ENCODE measurements around the gene PREX1. TPM values are rescaled to one million over a fixed set of nuclear protein-coding genes. Genes with fewer than 3 reads are reported as not detected.

PREX1 gene
- total RNA-seq, 2 donors from 2014 or later: 7.4 to 37.9 TPM

GRCh38 chr20:48819821-48820648 is 7.8 kb downstream of the PREX1 start:
- intact Hi-C loops (cut with DNase I): no loop called here
- H3K36me3 ChIP-seq: no peaks in the 10 kb centered on the region
- no peaks in the 10 kb centered on the region for H3K4me1 ChIP-seq (replicated peaks)
- no peaks in the 10 kb centered on the region for H3K27me3 ChIP-seq (replicated peaks; ENCODE audit: insufficient read depth)
- no peak for DNase-seq (ENCODE audit: low spot score)
- no peaks in the 10 kb centered on the region for H3K9me3 ChIP-seq
- 45% methylated on average over 15 of the region's 15 CpGs for WGBS
- H3K4me3 ChIP-seq: no peak overlapping the region
- H3K27ac ChIP-seq: no peak overlapping the region
- TF ChIP-seq POLR2AphosphoS5 (IDR thresholded peaks at IDR 0.05): no peak
- TF ChIP-seq, protein P1, sequence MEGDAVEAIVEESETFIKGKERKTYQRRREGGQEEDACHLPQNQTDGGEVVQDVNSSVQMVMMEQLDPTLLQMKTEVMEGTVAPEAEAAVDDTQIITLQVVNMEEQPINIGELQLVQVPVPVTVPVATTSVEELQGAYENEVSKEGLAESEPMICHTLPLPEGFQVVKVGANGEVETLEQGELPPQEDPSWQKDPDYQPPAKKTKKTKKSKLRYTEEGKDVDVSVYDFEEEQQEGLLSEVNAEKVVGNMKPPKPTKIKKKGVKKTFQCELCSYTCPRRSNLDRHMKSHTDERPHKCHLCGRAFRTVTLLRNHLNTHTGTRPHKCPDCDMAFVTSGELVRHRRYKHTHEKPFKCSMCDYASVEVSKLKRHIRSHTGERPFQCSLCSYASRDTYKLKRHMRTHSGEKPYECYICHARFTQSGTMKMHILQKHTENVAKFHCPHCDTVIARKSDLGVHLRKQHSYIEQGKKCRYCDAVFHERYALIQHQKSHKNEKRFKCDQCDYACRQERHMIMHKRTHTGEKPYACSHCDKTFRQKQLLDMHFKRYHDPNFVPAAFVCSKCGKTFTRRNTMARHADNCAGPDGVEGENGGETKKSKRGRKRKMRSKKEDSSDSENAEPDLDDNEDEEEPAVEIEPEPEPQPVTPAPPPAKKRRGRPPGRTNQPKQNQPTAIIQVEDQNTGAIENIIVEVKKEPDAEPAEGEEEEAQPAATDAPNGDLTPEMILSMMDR (IDR thresholded peaks at IDR 0.05): no peak
- TF ChIP-seq POLR2A (IDR thresholded peaks at IDR 0.05): no peak

DNA sequence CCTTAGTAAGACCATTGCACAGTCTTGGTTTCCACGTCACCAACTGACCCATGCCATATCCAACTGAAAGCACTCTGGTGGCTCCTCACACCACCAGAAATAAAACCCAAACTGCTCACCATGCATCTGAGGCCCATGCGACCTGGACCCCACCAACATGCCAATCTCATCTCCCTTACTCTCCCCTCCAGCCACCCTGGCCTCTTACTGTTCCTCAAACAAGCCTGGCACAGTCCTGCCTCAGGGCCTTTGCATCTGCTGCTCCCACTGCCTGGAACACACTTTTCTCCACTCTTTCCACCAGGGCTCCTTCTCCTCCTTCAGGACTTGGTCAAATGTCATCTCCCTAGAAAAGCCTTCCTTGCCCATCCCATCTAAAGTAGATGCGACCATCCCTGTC is 8.7 kb downstream of the PREX1 start:
- no peak for DNase-seq (ENCODE audit: low spot score)
- TF ChIP-seq POLR2A (IDR thresholded peaks at IDR 0.05): no peak
- no peak for TF ChIP-seq POLR2AphosphoS5 (IDR thresholded peaks at IDR 0.05)
- TF ChIP-seq, protein P1 (IDR thresholded peaks at IDR 0.05): no peak
- no peaks in the 10 kb centered on the region for H3K36me3 ChIP-seq
- H3K9me3 ChIP-seq: no peaks in the 10 kb centered on the region
- intact Hi-C loops (cut with DNase I): no loop called here
- no peaks in the 10 kb centered on the region for H3K27me3 ChIP-seq (replicated peaks; ENCODE audit: insufficient read depth)
- no peak overlapping the region for H3K27ac ChIP-seq
- 98% methylated on average over 3 of the region's 3 CpGs for WGBS
- H3K4me1 ChIP-seq (replicated peaks): no peaks in the 10 kb centered on the region
- H3K4me3 ChIP-seq: no peak overlapping the region

GRCh38 chr20:48818481-48818987 is 9.3 kb downstream of the PREX1 start:
- no peak overlapping the region for H3K4me3 ChIP-seq
- intact Hi-C loops (cut with DNase I): no loop called here
- 51% methylated on average over 11 of the region's 11 CpGs for WGBS
- no peaks in the 10 kb centered on the region for H3K27me3 ChIP-seq (replicated peaks; ENCODE audit: insufficient read depth)
- no peaks in the 10 kb centered on the region for H3K4me1 ChIP-seq (replicated peaks)
- TF ChIP-seq, protein P1 (IDR thresholded peaks at IDR 0.05): no peak
- TF ChIP-seq POLR2AphosphoS5 (IDR thresholded peaks at IDR 0.05) (no peak), POLR2A (IDR thresholded peaks at IDR 0.05) (no peak)
- H3K9me3 ChIP-seq: no peaks in the 10 kb centered on the region
- no peak overlapping the region for H3K27ac ChIP-seq
- no peak for DNase-seq (ENCODE audit: low spot score)
- no peaks in the 10 kb centered on the region for H3K36me3 ChIP-seq

- Histone ChIP-seq H3K4me1 (replicated peaks) (no peaks in the 10 kb centered on the region), H3K4me3 (no peak overlapping the region), H3K36me3 (no peaks in the 10 kb centered on the region), H3K9me3 (no peaks in the 10 kb centered on the region), H3K27ac (no peak overlapping the region), H3K27me3 (replicated peaks; ENCODE audit: insufficient read depth) (no peaks in the 10 kb centered on the region)
- DNase-seq (ENCODE audit: low spot score): no peak
- intact Hi-C loops (cut with DNase I): no loop called here
- WGBS: 73% methylated on average over 7 of the region's 7 CpGs
- TF ChIP-seq, protein P1 (IDR thresholded peaks at IDR 0.05): no peak
- no peak for TF ChIP-seq POLR2A (IDR thresholded peaks at IDR 0.05)
- TF ChIP-seq POLR2AphosphoS5 (IDR thresholded peaks at IDR 0.05): no peak
Observed at GRCh38 chr20:48818031-48818370, 9.8 kb downstream of the PREX1 start.

Data from prostate gland (tissue), 2 donors.